NCI-H1417 treated with DMSO at 0.1 percent for 48 hours (cell line): ENCODE results near the gene OARD1.

Source experiments
- DNase-seq: peaks from one replicate; lab custom pipeline; 2025; lab: John Stamatoyannopoulos, UW

Gene OARD1

GRCh38 chr6:41074692-41075436 is 2.7 kb upstream of the OARD1 start:
- no peak for DNase-seq

GRCh38 chr6:41073968-41074691 is 2.0 kb upstream of the OARD1 start:
- no peak for DNase-seq

- peak; percentile 42 for DNase-seq
These were observed 1.2 kb upstream of the OARD1 start for GRCh38 chr6:41073203-41073967.

- DNase-seq: no peak
These were observed 663 bp upstream of the OARD1 start, which contains the start of gene NFYA for GRCh38 chr6:41072836-41073202. Gene NFYA (plus strand): TSS chr6:41072974. CDS start chr6:41079090, 6,116 bp downstream.

GRCh38 chr6:41071501-41071922 is 644 bp downstream of the OARD1 start:
- DNase-seq: no peak

GRCh38 chr6:41066867-41067304 is 5.3 kb downstream of the OARD1 start:
- DNase-seq: no peak

- DNase-seq: no peak
These were observed 6.6 kb downstream of the OARD1 start for GRCh38 chr6:41065550-41066026.

- no peak for DNase-seq
These were observed 7.3 kb downstream of the OARD1 start for GRCh38 chr6:41064841-41065240.

- no peak for DNase-seq
These were observed 8.3 kb downstream of the OARD1 start for GRCh38 chr6:41063884-41064285.

GRCh38 chr6:41062056-41062455 is 10.1 kb downstream of the OARD1 start:
- no peak for DNase-seq

GRCh38 chr6:41061196-41061726 is 10.9 kb downstream of the OARD1 start:
- DNase-seq: no peak

GRCh38 chr6:41059556-41059955 is 12.6 kb downstream of the OARD1 start:
- DNase-seq: no peak

GRCh38 chr6:41058783-41059181 is 13.4 kb downstream of the OARD1 start:
- no peak for DNase-seq

- no peak for DNase-seq
These were observed 15.2 kb downstream of the OARD1 start for GRCh38 chr6:41056768-41057490.

- no peak for DNase-seq
These were observed 17.0 kb downstream of the OARD1 start for GRCh38 chr6:41055149-41055548.

- DNase-seq: no peak
These were observed 17.6 kb downstream of the OARD1 start for GRCh38 chr6:41054511-41054910.

- DNase-seq: no peak
These were observed 19.1 kb downstream of the OARD1 start, which contains the start of gene APOBEC2 for GRCh38 chr6:41053041-41053440. Gene APOBEC2 (plus strand): TSS chr6:41053202. CDS start chr6:41053348, 146 bp downstream.

GRCh38 chr6:41051873-41052272 is 20.3 kb downstream of the OARD1 start:
- no peak for DNase-seq

- DNase-seq: no peak
These were observed 21.6 kb downstream of the OARD1 start for GRCh38 chr6:41050536-41050935.

- DNase-seq: no peak
These were observed 22.2 kb downstream of the OARD1 start for GRCh38 chr6:41049955-41050354.

- DNase-seq: no peak
These were observed 22.6 kb downstream of the OARD1 start for GRCh38 chr6:41049521-41049920.
